Fibroblast of skin of right quadriceps (primary cell): ENCODE data around the gene OR10K1.
"Not testable (repeated sequence)": the region's sequence is repeated elsewhere in the genome, so short reads cannot be mapped to it uniquely, and the experiment has no call there.

Source experiments
- DNase-seq: peaks from one replicate; pipeline ENCODE4 v3.0.0-alpha.2; 2013

OR10K1 gene, protein sequence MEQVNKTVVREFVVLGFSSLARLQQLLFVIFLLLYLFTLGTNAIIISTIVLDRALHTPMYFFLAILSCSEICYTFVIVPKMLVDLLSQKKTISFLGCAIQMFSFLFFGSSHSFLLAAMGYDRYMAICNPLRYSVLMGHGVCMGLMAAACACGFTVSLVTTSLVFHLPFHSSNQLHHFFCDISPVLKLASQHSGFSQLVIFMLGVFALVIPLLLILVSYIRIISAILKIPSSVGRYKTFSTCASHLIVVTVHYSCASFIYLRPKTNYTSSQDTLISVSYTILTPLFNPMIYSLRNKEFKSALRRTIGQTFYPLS

DNA sequence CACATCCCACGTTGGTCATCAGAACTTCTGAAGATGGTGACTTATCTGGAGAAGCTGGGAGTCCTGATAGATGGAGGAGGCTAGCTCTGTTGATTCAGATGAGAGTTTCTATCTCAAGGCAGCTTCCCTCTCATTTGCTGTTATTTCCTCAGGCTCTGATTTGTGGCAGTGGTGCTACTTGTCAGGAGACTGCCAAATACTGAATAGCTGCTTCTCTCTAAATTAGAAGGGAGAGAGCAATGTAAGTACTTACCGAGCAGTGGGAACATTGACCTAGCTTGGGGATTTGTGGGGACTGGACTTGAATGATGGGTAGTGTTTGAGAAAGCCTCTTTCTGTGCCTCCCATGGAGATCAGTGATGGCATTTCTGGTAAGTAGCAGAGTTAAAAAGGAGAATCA is at the start of gene OR10K1:
Gene OR10K1, plus strand, starts transcription at position 301 of the 400 bp plus-strand sequence. CDS start 3,728 bp downstream, outside the sequence.
- DNase-seq, result no peak

DNA sequence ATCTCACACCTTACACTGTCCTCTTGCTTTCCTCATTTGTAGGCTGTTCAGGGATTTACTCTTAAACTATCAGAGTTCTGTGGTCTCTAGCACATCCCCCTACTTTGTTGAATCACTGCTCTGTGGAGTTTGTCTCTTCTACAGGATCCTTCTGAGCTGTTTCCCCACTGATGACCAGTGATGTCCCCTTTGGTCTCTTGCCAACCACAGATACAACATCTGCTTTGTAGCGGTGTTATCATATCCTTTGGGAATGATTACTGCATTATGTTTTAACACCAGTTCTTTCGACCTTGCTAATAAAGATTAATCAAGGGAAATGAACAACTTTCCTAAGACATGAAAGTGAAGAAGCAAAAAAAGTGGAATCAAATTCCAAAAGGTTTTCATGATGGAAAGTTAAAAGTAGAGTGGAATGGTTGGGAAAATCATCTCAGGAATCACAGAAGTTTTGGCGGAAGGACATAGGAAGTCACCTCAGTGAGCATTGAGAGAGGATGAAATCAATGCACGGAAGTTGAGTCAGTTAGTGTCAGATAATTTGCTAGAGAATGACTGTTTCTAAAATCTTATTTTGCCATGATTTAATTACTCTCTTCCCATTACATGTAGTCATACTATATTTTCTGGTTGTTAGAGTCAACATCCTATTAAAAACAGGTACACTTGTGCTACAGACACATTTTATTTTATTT is 46.8 kb upstream of the OR10K1 start:
- no peak for DNase-seq

DNA sequence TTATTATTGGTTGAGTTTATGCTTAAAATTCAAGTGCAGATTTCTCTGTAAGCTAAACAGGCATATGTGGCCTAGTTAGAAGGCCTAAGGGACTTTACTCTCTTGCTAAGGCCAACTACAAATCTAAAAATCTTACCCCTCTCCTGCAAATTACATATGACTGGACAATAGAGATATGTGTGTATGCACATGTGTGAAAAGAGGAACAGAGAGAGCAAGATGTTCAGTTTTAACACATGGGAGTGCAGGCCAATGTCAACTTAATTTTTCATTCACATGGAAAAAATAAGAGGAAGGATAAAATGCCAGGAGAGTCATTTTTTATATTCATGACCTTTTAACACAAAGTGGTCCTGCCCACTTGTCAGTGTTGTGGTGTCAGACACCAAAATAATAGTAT is 44.0 kb upstream of the OR10K1 start:
- DNase-seq, result no peak

DNA sequence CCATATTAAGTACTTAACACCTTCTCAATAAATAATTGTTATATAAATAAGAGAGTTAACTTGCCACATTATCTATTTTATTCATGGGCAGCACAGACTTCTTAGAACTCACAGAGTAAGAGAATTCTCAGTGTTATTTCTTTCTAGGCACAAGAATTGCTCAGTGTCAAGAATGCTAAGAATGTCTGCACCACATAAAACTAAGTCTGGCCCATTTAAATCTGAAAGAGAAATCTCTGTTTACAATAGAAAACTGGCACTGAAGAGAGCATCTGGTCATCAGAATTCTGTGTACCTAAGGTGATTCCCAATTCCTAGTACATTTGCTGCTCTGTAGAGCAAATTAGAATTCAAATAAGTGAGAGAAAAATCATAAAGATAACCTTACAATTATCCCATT is 39.4 kb upstream of the OR10K1 start:
- DNase-seq, result no peak

DNA sequence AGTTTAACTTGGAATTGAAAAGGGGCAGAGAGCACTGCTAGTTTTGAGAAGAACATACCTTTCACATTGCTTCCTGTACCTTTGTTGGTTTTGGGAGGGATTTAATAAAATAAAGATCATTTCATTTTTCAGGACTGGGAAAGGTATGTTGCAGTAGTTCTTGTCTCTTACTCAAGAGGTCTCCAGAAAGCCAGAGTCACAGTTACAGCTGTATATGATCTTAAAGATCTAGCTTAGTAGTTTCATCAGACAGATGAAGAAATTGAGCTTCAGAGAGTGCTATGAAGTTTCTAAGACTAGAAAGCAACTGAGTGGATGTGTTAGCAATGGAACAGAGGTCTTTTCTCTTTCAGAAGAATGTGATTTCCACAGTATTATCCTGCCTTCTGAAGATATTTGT is 36.6 kb upstream of the OR10K1 start:
- no peak for DNase-seq

DNA sequence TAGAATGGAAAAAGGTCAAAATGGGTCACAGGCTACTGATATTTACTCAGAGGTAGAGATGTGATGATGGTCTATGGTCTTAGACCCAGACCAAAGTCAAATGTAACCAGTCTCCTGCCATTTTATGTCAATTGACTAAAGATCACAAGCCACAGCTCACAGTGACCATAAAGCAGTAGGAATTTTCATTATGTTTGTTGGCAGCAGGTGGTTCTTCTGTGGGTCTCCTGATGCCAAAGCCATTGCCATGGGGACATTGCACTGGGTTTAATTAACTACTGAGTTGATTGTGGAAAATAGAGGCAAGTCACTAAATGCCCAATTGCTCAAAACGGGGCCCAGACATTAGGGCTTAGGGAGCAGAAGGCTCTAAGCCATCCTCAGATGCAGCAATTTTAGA is 35.5 kb upstream of the OR10K1 start, which contains the start of gene OR10K2:
Gene OR10K2, minus strand, starts transcription at position 101 of the 400 bp plus-strand sequence. CDS start 5,371 bp downstream, outside the sequence.
- DNase-seq, result no peak

DNA sequence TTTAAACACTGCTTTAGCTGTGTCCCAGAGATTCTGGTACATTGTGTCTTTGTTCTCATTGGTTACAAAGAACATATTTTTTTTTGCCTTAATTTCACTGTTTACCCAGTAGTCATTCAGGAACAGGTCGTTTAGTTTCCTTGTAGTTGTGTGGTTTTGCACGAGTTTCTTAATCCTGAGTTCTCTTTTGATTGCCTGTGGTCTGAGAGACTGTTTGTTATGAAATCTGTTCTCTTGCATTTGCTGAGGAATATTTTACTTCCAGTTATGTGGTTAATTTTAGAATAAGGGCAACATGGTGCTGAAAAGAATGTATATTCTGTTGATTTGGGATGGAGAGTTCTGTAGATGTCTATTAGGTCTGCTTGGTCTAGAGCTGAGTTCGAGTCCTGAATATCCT is 31.5 kb upstream of the OR10K1 start:
- DNase-seq, result not testable (repeated sequence)

DNA sequence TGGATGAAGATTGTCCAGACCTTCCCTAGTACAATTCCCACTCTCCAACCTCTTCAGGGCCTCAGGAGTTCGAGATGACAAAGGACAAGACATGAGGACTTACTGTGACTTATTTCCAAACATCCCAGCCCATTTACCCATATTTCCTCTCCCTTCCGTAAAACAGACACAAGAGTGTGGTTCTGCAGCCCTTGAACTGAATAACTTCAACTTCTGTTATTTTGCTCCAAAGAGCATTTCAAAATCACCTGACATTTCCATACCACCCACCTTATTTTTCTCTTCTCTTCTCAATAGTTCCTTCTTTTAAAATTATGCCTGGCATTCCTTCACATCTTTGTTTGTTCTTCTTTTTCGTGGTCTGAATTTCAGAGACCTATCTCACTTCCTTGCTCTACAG is 26.9 kb upstream of the OR10K1 start:
- DNase-seq, result no peak

DNA sequence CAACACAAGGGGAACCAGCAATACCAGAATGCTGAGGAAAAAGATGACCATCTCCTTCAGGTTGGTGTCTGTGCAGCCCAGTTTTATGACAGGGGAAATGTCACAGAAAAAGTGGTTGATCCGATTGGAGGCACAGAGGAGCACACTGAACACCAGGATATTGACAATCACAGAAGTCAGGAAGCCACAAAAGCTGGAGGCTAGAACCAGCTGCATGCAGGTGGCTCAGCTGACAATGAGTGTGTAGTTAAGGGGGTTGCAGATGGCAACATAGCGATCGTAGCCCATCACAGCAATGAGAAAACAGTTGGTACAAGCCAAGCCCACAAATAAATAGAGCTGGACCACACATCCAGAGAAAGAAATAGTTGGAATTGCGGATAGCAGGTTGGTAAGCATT is 16.3 kb upstream of the OR10K1 start:
- no peak for DNase-seq

DNA sequence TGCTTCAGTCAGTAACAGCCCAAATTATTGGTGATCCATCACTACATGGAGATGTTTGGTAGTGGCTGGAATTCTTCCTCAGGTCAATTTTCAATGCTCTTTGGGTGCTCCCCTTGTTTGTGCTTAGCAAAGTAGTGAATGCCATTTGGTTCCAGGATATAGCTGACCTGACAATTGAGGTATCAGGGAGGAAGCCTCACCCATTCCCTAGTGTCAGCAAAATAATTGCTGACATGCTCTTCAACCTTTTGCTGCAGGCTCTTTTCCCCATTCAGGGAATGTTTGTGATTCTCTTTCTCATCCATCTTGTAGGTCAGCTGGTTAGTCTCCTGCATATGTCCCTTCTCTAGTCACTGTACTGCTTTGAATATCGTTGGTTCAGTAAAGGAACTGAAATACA is 7.1 kb upstream of the OR10K1 start:
- no peak for DNase-seq

DNA sequence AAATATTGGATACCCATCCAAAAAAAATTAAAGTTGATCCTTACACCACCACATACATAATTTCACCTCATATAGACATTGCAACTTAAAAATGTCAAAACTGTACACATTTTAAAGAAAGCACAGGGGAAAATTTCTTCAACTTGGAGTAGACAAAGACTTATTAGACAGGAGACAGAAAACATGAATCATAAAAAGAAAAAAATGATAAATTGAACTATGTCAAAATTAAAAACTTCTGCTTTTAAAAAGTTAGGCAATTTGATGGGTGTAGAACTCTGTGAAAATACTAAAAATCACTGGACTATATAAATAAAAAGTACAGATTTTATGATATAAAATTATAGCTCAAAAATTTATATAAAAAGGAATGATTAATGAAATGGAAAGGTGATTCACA is 4.4 kb upstream of the OR10K1 start:
- DNase-seq, result no peak

DNA sequence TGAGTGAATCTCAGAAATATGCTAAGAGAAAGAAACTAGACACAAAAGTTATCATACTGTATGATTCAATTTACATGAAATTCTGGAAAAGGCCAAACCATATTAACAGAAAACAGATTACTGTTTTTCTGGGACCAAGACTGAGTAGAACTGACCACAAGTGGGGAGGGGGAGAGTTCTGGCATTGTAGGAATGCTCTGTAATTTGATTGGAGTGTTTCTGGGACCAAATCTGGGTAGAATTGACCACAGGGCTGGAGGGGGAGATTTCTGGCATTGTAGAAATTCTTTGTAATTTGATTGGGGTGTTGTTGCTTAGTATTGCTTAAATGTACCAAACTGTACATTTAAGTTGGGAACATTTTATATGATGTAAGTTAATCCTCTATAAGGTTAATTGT is 3.4 kb upstream of the OR10K1 start:
- DNase-seq, result no peak

DNA sequence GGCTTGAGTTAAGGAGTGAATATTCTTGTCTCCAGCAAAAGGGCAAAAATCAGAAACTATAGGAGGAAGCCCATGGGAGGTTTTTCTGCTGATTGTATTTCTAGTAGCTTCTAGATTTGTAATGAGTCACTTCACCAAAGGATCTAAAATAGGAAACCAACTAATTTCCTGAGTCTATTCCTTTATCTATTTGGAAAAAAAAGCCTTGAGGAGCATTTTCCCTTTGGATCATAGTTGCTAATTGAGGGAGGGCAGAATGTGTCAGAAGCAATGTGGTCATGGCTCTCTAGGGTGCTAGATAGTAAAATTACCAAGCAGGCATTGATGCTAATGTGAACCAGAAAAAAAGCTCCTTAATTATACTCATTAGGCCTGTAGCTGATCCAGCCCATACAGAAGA is 10.3 kb downstream of the OR10K1 start, which contains the start of gene OR10R2:
Gene OR10R2, plus strand, starts transcription at position 301 of the 400 bp plus-strand sequence. CDS start 106 bp downstream, outside the sequence.
- DNase-seq, result no peak

DNA sequence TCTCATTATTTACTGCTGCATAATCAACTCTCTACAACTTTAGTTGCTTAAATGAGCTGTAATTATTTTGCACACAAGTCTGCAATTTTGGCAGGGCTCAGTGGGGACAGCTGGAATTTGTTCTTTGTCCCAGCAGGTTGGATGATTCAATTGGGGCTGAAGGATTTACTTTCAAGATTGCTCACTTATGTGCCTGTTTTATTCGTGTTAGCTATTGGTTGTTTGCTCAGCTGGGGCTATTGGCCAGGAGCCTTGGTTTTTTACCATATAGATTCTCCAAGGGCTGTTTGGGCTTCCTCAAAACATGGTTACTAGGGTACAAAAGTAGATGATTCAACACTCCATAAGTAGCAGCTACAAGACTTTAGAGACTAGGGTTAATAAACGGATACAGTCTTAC is 23.8 kb downstream of the OR10K1 start:
- DNase-seq, result no peak

DNA sequence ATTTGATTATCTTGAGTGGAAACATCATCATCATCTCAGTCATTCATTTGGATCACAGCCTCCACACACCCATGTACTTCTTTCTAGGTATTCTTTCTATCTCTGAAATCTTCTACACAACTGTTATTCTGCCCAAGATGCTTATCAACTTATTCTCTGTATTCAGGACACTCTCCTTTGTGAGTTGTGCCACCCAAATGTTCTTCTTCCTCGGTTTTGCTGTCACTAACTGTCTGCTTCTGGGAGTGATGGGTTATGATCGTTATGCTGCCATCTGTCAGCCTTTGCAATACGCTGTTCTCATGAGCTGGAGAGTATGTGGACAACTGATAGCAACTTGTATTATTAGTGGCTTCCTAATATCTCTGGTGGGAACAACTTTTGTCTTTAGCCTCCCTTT is 29.7 kb downstream of the OR10K1 start:
- no peak for DNase-seq

DNA sequence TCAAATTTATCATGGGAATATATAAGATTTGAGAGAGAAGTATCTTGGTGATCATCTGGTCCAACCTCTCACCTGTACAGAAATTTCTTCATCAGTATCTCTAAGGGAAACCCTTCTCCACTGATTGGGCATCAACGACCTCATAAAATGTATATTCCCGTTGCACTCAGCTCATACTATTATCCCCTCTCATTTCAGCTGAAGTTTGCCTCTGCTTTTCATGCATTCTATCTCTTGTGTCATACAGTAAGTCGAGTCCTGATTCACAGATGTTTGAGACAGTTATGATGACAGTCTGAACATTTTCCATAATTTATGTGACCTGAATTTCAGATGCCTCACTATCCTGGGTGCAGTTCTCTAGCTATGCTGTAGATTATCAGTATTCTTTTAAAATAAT is 31.4 kb downstream of the OR10K1 start:
- no peak for DNase-seq

DNA sequence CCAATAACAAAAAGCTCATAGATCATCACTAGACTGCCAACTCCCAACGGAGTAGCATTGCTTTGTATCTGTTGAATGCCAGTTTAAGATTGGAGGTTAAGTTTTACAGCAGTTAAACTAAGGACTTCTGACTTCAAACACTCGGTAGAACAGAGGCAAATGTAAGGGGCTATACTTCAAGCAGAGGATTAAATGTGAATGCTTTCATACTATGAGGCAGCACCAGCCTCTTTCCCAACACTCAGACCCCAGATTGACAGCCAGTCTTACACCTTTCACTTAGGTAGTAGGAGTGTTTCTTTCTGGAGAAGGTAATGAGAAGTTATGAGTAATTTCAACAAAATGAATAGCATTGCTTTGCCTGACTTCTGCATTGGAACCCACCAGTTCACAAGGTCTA is 33.2 kb downstream of the OR10K1 start:
- no peak for DNase-seq

DNA sequence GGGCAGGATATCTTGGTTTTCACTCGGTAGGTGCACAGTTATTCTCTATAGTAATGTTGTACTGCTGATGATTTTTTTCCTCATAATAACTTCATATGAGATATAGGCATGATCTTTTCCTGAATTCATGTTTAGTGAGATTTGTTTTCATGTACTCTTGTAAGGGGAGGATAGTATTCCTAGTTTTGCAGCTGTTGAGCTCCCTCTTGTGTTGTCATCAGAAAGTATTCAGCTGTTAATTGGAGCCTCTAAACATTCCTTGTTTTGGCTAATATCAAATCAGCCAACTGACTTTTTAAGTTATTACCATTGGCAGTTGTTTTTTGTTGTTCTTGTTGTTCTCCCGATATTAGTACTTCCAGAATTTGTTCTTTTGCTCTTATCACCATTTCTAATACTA is 34.7 kb downstream of the OR10K1 start:
- DNase-seq, result no peak

DNA sequence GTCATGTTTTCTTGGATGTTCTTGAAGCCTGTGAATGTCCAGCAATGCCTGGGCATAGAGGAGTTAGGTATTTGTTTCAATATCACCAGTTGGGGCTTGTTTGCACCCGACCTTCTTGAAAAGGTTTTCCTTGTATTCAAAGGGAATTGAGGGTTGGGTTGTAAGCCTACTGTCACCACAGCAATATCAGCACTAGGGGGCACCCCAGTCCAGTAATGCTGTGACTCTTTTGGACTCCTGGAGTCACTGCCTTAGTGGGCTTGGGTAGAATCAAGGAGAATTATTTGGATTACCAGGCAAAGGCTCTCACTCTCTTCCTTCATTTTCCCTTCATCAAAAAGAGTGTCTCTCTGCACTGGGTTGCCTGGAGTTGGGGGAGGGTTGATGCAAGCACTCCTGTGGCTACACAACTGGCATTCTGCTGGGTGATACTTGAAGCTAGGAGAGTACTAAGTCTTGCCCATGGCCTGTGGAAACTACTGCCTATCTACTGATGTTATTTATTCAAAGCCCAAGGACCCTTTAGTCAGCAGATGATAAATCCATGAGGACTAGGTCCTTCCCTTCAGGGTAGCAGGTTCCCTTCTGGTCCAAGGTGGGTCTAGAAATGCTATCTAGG is 44.8 kb downstream of the OR10K1 start:
- DNase-seq, result no peak

DNA sequence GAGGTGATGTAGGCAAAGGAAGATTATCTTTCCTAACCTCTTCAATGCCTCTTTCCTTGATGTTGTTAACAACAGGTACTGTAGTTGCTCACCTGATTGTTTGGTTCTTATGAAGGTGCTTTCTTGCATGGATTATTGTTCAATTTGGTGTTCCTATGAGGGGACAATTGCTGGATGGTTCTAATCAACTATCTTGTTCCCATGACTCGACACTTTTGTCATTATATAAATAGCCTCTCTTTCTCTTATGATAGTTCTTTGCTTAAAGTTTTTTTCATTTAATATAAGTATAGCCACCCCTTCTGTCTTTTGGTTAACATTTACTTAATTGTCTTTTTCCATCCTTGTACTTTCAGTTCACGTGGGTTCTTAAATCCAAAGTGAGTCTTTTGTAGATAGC is 45.9 kb downstream of the OR10K1 start:
- DNase-seq, result no peak

DNA sequence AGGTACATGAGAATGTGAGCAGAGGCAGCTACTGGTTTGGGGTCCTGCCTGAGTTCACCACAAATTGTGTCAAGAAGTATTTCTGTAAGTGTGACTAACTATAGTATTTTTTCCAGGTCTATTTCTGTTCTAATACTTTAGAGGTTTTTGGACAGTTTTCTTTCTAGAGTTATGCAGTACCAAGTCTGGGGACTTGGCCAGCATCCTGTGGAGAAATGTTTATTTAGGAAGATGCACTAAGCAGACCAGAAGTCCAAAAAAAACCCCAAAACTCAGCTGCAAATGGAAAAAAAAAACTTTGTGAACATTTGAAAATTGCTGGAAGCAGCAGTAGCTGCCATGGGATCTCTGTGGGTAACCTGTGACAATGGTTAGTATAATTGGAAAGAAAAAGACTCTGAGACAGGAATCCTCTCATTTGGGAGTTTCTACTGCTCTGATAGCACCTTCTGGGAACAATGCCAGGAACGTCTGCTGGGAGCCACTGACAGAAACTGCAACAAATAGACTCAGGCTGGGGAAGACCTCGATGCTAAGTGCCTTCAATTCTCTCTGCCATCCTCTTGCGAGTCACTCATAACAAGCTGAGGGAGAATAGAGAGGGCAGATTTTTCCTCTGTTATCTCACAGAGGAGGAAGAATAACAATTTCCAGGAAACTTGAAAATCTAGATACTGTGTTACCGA is 48.0 kb downstream of the OR10K1 start:
- no peak for DNase-seq

DNA sequence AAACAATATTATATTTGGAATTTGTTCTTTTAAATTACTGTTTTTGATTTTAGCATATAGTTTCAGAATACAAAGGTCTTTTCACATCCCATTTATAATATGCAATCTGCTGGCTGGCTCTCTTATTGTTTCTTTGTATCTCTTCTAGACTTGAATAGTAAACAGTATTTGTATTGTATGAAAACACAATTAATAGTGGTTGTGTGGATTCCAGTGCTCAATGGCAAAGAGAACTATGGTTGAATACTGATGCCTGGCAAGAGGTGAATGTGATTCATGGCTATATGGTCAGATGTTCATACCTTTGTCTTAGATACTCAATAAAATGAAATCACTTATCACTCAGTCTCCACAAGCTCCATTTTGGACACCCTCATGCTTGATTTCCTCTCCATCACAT is 55.3 kb downstream of the OR10K1 start:
- no peak for DNase-seq
